ENCODE data around the gene RCL1.

Gene RCL1

GRCh38 chr9:4822057-4822456 is 29.3 kb downstream of the RCL1 start:
- TF ChIP-seq, protein P1, sequence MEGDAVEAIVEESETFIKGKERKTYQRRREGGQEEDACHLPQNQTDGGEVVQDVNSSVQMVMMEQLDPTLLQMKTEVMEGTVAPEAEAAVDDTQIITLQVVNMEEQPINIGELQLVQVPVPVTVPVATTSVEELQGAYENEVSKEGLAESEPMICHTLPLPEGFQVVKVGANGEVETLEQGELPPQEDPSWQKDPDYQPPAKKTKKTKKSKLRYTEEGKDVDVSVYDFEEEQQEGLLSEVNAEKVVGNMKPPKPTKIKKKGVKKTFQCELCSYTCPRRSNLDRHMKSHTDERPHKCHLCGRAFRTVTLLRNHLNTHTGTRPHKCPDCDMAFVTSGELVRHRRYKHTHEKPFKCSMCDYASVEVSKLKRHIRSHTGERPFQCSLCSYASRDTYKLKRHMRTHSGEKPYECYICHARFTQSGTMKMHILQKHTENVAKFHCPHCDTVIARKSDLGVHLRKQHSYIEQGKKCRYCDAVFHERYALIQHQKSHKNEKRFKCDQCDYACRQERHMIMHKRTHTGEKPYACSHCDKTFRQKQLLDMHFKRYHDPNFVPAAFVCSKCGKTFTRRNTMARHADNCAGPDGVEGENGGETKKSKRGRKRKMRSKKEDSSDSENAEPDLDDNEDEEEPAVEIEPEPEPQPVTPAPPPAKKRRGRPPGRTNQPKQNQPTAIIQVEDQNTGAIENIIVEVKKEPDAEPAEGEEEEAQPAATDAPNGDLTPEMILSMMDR (IDR thresholded peaks at IDR 0.05; ENCODE audit: unreplicated experiment in 3 of 3), result no peak
- Mint-ChIP-seq H3K4me1 (no peaks in the 10 kb centered on the region), H3K27ac (peak overlapping the region in 1 of 3 experiments; percentile 60), H3K9me3 (no peaks in the 10 kb centered on the region), H3K36me3 (ENCODE audit: low read depth) (peaks cover 11% of the 10 kb centered on the region), H3K4me3 (no peak overlapping the region), H3K27me3 (ENCODE audit: low read depth) (no peaks in the 10 kb centered on the region)

DNA sequence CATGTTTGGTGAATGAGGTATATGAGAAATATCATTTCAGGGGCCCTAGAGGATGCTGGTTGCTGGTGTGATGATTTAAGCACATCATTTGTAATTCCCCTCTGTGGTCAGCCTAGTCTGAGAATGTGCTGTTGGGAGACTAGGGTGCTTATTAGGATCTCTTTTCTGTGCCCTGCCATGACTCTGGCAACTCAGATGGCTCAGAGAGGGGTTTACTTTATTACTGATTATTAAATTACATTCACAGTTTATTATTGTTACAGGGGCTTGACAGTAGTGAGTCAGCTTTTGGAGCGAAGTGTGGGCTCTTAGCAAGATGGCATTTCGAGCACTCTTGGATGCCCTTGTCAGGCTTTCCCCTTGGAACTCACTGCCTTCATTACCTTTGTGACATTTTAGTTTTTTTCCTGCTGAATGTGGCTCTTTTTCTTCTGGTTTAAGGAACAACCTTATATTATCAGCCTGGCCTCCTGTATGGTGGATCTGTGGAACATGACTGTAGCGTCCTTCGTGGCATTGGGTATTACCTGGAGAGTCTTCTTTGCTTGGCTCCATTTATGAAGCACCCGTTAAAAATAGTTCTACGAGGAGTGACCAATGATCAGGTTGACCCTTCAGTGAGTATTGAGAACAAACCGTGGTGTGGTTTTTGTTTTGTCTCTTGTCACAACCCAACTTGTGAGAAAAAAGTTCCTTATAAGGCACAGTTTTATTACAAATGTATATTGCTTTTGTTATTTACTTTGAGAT is 33.8 kb downstream of the RCL1 start:
- H3K36me3 Mint-ChIP-seq (ENCODE audit: low read depth), result peaks cover 18% of the 10 kb centered on the region
- H3K9me3 Mint-ChIP-seq, result no peaks in the 10 kb centered on the region
- H3K4me3 Mint-ChIP-seq, result no peak overlapping the region
- no peaks in the 10 kb centered on the region for H3K27me3 Mint-ChIP-seq (ENCODE audit: low read depth)
- TF ChIP-seq, protein P1 (IDR thresholded peaks at IDR 0.05; ENCODE audit: unreplicated experiment in 3 of 3), result no peak
- no peak overlapping the region for H3K27ac Mint-ChIP-seq
- no peaks in the 10 kb centered on the region for H3K4me1 Mint-ChIP-seq

GRCh38 chr9:4827224-4827623 is 34.5 kb downstream of the RCL1 start:
- Mint-ChIP-seq H3K4me1 (no peaks in the 10 kb centered on the region), H3K4me3 (no peak overlapping the region)
- TF ChIP-seq, protein P1 (IDR thresholded peaks at IDR 0.05; ENCODE audit: unreplicated experiment in 3 of 3), result no peak

DNA sequence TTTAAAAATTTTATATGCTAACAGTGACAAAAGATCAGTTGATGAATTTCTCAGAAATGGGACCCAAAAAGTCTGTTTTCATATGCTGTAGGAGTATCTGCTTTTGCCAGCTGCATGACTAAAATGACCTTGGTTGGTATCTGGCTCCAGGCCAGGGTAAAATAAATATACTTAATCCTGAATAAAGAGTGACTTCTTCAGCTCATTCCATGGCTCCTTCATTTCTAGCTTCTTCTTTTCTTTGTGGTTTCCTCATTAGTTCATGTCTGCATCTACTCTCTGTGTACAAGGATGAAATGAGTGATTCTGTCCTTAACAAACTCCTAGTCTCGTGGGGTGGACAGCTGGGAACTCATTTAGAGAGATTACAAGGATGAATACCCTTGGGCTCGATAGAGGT is 36.0 kb downstream of the RCL1 start:
- H3K27me3 Mint-ChIP-seq (ENCODE audit: low read depth), result no peaks in the 10 kb centered on the region
- H3K9me3 Mint-ChIP-seq, result no peaks in the 10 kb centered on the region

More at GRCh38 chr9:4827224-4827623, 34.5 kb downstream of the RCL1 start:
- peaks cover 18% of the 10 kb centered on the region for H3K36me3 Mint-ChIP-seq (ENCODE audit: low read depth)
- no peaks in the 10 kb centered on the region for H3K27me3 Mint-ChIP-seq (ENCODE audit: low read depth)
- H3K9me3 Mint-ChIP-seq, result no peaks in the 10 kb centered on the region
- peak overlapping the region in 1 of 3 experiments; percentile 22 for H3K27ac Mint-ChIP-seq

GRCh38 chr9:4829969-4830368 is 37.2 kb downstream of the RCL1 start:
- H3K36me3 Mint-ChIP-seq (ENCODE audit: low read depth), result peaks cover 26% of the 10 kb centered on the region
- H3K27me3 Mint-ChIP-seq (ENCODE audit: low read depth), result no peaks in the 10 kb centered on the region
- no peak overlapping the region for H3K27ac Mint-ChIP-seq
- no peaks in the 10 kb centered on the region for H3K9me3 Mint-ChIP-seq
- TF ChIP-seq, protein P1 (IDR thresholded peaks at IDR 0.05; ENCODE audit: unreplicated experiment in 3 of 3), result no peak
- no peak overlapping the region for H3K4me3 Mint-ChIP-seq
- H3K4me1 Mint-ChIP-seq, result no peaks in the 10 kb centered on the region

More for the DNA sequence above, 36.0 kb downstream of the RCL1 start:
- TF ChIP-seq, protein P1 (IDR thresholded peaks at IDR 0.05; ENCODE audit: unreplicated experiment in 3 of 3), result no peak
- H3K4me3 Mint-ChIP-seq, result no peak overlapping the region
- H3K36me3 Mint-ChIP-seq (ENCODE audit: low read depth), result peaks cover 22% of the 10 kb centered on the region
- H3K27ac Mint-ChIP-seq, result no peak overlapping the region
- H3K4me1 Mint-ChIP-seq, result no peaks in the 10 kb centered on the region

DNA sequence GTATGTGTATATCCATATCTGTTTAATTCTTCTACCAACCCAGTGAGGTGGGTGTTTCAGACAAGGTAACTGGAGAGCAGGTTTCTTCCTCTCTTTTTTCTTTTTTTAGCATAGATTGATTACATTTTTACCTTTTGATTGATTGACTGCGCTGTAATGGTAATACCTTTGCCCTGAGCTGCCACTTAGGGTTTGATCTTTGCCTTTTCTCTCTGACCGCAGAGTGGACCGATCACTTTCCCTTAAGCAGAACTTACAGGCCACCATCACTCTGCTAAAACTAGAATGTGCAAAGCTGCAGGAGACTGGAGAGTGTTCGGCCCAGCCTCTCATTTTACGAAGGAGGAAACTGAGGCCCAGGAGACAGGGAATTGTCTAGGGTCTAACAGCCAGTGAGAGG is 38.0 kb downstream of the RCL1 start:
- H3K27ac Mint-ChIP-seq, result no peak overlapping the region
- H3K36me3 Mint-ChIP-seq (ENCODE audit: low read depth), result peaks cover 33% of the 10 kb centered on the region
- TF ChIP-seq, protein P1 (IDR thresholded peaks at IDR 0.05; ENCODE audit: unreplicated experiment in 3 of 3), result no peak
- H3K9me3 Mint-ChIP-seq, result no peaks in the 10 kb centered on the region
- H3K4me3 Mint-ChIP-seq, result no peak overlapping the region
- no peaks in the 10 kb centered on the region for H3K27me3 Mint-ChIP-seq (ENCODE audit: low read depth)
- no peaks in the 10 kb centered on the region for H3K4me1 Mint-ChIP-seq
